H1 (cell line): ENCODE results near the gene WDR7. TPM values are rescaled to one million over a fixed set of nuclear protein-coding genes. Genes with fewer than 3 reads are reported as not detected.

ENCODE experiments used
- ASH2L ChIP-seq: fragments of 200-600, 300-600 bp; sonication (generic); IDR thresholded peaks from one replicate; pipeline ENCODE4 v1.7.1; 2017; ENCODE audit warnings: low read length
- BCL11A ChIP-seq, 2 experiments: IDR thresholded peaks; one replicate each; pipeline ENCODE4 v1.6.1; 2011; ENCODE audit warnings: low read depth in 2 of 2, low read length in 2 of 2, mild to moderate bottlenecking in 2 of 2
- CEBPB ChIP-seq: IDR thresholded peaks from 2 replicates; pipeline ENCODE4 v1.6.1; 2012; ENCODE audit warnings: low read depth, low read length
- CHD1 ChIP-seq: IDR thresholded peaks from 2 replicates; pipeline ENCODE4 v1.6.1; 2012; ENCODE audit warnings: low read depth, low read length, improper control_type of control experiment
- CREB1 ChIP-seq: IDR thresholded peaks from 2 replicates; pipeline ENCODE4 v1.6.1; 2012; ENCODE audit warnings: inconsistent platforms
- E2F6 ChIP-seq: IDR thresholded peaks from 2 replicates; pipeline ENCODE4 v1.6.1; 2012; ENCODE audit warnings: inconsistent platforms
- JUN ChIP-seq: IDR thresholded peaks from 2 replicates; pipeline ENCODE4 v1.6.1; 2011; ENCODE audit warnings: low read depth, mild to moderate bottlenecking, improper control_type of control experiment, low read length
- JUND ChIP-seq: IDR thresholded peaks from 2 replicates; pipeline ENCODE4 v1.6.1; 2011; ENCODE audit warnings: mild to moderate bottlenecking, improper control_type of control experiment, low read length
- KDM1A ChIP-seq: fragments of 200-600, 300-600 bp; sonication (generic); IDR thresholded peaks from 2 replicates; pipeline ENCODE4 v1.7.1; 2016; ENCODE audit warnings: mild to moderate bottlenecking, low read length, borderline replicate concordance
- PHF8 ChIP-seq: fragments of 200-600 bp; sonication (generic); conservative IDR thresholded peaks from 2 replicates; pipeline ENCODE4 v1.7.1; 2012; ENCODE audit warnings: low read depth, mild to moderate bottlenecking, inconsistent platforms, low read length, moderate library complexity
- POU5F1 ChIP-seq: IDR thresholded peaks from 2 replicates; pipeline ENCODE4 v1.6.1; 2011; ENCODE audit warnings: low read depth, mild to moderate bottlenecking, low read length, moderate library complexity
- ZNF274 ChIP-seq: IDR thresholded peaks from 2 replicates; pipeline ENCODE4 v1.7.0; 2012; ENCODE audit warnings: low read length, borderline replicate concordance; ENCODE audit errors: extremely low read depth
- polyA plus RNA-seq, 7 experiments: library from polyadenylated mRNA; depleted of rRNA in 3 of 7; stranded (reverse) in 5 of 7; unstranded in 2 of 7; fragments of >200 nt in 5 of 7; fragments of 200-250 nt in 2 of 7; gene quantifications; 1 replicate in 5 of 7; 2 replicates in 1 of 7; 4 replicates in 1 of 7; pipeline versions ENCODE4 v1.2.1 to v1.2.3, GENCODE V29; 2011 to 2013; ENCODE audit warnings: missing spikeins in 2 of 7, mixed read lengths in 2 of 7
- total RNA-seq: library from RNA; stranded (reverse); fragmentation: NEBNext Ultra II Directional; extraction: Animal tissue kit (Norgen Biotek cat#: 25700); gene quantifications from 2 replicates; pipeline ENCODE4 v1.2.1, GENCODE V29; 2021
- TF ChIP-seq, protein P1 (sequence below): fragments of 300-600 bp; sonication (generic); IDR thresholded peaks from 2 replicates; pipeline ENCODE4 v1.7.1; 2012; ENCODE audit warnings: low read length, moderate library complexity, mild to moderate bottlenecking, inconsistent platforms; ENCODE audit not compliant: insufficient replicate concordance

The WDR7 gene
- total and polyA plus RNA-seq, 2 of the 8 experiments (the other 6 are each of a cell fraction or from before 2014, with no cell fraction given) = 5.5 to 15.2 TPM

- TF ChIP-seq, protein P1, sequence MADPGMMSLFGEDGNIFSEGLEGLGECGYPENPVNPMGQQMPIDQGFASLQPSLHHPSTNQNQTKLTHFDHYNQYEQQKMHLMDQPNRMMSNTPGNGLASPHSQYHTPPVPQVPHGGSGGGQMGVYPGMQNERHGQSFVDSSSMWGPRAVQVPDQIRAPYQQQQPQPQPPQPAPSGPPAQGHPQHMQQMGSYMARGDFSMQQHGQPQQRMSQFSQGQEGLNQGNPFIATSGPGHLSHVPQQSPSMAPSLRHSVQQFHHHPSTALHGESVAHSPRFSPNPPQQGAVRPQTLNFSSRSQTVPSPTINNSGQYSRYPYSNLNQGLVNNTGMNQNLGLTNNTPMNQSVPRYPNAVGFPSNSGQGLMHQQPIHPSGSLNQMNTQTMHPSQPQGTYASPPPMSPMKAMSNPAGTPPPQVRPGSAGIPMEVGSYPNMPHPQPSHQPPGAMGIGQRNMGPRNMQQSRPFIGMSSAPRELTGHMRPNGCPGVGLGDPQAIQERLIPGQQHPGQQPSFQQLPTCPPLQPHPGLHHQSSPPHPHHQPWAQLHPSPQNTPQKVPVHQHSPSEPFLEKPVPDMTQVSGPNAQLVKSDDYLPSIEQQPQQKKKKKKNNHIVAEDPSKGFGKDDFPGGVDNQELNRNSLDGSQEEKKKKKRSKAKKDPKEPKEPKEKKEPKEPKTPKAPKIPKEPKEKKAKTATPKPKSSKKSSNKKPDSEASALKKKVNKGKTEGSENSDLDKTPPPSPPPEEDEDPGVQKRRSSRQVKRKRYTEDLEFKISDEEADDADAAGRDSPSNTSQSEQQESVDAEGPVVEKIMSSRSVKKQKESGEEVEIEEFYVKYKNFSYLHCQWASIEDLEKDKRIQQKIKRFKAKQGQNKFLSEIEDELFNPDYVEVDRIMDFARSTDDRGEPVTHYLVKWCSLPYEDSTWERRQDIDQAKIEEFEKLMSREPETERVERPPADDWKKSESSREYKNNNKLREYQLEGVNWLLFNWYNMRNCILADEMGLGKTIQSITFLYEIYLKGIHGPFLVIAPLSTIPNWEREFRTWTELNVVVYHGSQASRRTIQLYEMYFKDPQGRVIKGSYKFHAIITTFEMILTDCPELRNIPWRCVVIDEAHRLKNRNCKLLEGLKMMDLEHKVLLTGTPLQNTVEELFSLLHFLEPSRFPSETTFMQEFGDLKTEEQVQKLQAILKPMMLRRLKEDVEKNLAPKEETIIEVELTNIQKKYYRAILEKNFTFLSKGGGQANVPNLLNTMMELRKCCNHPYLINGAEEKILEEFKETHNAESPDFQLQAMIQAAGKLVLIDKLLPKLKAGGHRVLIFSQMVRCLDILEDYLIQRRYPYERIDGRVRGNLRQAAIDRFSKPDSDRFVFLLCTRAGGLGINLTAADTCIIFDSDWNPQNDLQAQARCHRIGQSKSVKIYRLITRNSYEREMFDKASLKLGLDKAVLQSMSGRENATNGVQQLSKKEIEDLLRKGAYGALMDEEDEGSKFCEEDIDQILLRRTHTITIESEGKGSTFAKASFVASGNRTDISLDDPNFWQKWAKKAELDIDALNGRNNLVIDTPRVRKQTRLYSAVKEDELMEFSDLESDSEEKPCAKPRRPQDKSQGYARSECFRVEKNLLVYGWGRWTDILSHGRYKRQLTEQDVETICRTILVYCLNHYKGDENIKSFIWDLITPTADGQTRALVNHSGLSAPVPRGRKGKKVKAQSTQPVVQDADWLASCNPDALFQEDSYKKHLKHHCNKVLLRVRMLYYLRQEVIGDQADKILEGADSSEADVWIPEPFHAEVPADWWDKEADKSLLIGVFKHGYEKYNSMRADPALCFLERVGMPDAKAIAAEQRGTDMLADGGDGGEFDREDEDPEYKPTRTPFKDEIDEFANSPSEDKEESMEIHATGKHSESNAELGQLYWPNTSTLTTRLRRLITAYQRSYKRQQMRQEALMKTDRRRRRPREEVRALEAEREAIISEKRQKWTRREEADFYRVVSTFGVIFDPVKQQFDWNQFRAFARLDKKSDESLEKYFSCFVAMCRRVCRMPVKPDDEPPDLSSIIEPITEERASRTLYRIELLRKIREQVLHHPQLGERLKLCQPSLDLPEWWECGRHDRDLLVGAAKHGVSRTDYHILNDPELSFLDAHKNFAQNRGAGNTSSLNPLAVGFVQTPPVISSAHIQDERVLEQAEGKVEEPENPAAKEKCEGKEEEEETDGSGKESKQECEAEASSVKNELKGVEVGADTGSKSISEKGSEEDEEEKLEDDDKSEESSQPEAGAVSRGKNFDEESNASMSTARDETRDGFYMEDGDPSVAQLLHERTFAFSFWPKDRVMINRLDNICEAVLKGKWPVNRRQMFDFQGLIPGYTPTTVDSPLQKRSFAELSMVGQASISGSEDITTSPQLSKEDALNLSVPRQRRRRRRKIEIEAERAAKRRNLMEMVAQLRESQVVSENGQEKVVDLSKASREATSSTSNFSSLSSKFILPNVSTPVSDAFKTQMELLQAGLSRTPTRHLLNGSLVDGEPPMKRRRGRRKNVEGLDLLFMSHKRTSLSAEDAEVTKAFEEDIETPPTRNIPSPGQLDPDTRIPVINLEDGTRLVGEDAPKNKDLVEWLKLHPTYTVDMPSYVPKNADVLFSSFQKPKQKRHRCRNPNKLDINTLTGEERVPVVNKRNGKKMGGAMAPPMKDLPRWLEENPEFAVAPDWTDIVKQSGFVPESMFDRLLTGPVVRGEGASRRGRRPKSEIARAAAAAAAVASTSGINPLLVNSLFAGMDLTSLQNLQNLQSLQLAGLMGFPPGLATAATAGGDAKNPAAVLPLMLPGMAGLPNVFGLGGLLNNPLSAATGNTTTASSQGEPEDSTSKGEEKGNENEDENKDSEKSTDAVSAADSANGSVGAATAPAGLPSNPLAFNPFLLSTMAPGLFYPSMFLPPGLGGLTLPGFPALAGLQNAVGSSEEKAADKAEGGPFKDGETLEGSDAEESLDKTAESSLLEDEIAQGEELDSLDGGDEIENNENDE = no peak
- TF ChIP-seq CHD1 (no peak), KDM1A (no peak), JUN (no peak), POU5F1 (no peak), ZNF274 (no peak), BCL11A (IDR thresholded peaks at IDR 0.05; ENCODE audit: low read depth in 2 of 2, low read length in 2 of 2) (no peak), CREB1 (no peak), ASH2L (no peak), E2F6 (no peak), PHF8 (no peak), CEBPB (no peak), JUND (no peak)
Observed at GRCh38 chr18:56933472-56933871, 282.3 kb downstream of the WDR7 start (continued).
